CD8-positive, alpha-beta memory T cell (primary cell): ENCODE measurements around the gene DALRD3. TPM values are rescaled to one million over a fixed set of nuclear protein-coding genes. Genes with fewer than 3 reads are reported as not detected.

ENCODE experiments used
- CTCF ChIA-PET: fragments of 350-600 bp; sonication (Branson Sonifier 250); formaldehyde crosslinking; loops from one replicate; lab custom pipeline; 2021; ENCODE audit warnings: antibody characterized with exemption; lab: Charles Lee
- POLR2A ChIA-PET: fragments of 350-600 bp; sonication (Branson Sonifier 250); formaldehyde crosslinking; loops from one replicate; lab custom pipeline; 2021; ENCODE audit warnings: antibody characterized with exemption; lab: Charles Lee
- DNase-seq, 5 donors: peaks; one replicate each; pipeline versions ENCODE4 v3.0.0 to v3.0.0-alpha.2; 2020 to 2022; ENCODE audit warnings: mixed read lengths in 1 of 5
- H3K27ac ChIP-seq: one replicate; pipeline ENCODE4 v1.7.0; 2013; ENCODE audit warnings: low read depth, mild to moderate bottlenecking, low read length, moderate library complexity
- H3K27me3 ChIP-seq: 2 replicates; pipeline ENCODE4 v1.7.0; 2013; ENCODE audit warnings: low read length, mild to moderate bottlenecking; ENCODE audit not compliant: insufficient read depth, poor library complexity, severe bottlenecking
- H3K36me3 ChIP-seq: 2 replicates; pipeline ENCODE4 v1.7.0; 2013; ENCODE audit warnings: mild to moderate bottlenecking, low read length, moderate library complexity; ENCODE audit not compliant: insufficient read depth
- H3K4me1 ChIP-seq: 2 replicates; pipeline ENCODE4 v1.7.0; 2013; ENCODE audit warnings: mild to moderate bottlenecking, low read length, moderate library complexity; ENCODE audit not compliant: insufficient read depth
- H3K4me3 ChIP-seq: 2 replicates; pipeline ENCODE4 v1.7.0; 2013; ENCODE audit warnings: mild to moderate bottlenecking, low read length
- H3K9me3 ChIP-seq: 2 replicates; pipeline ENCODE4 v1.7.0; 2013; ENCODE audit warnings: mild to moderate bottlenecking, low read length
- H3K27ac Mint-ChIP-seq, 8 donors: one replicate each; pipeline ENCODE4 v1.8.0; 2020 to 2021; ENCODE audit warnings: mixed read lengths in 8 of 8, mild to moderate bottlenecking in 6 of 8, inconsistent platforms in 3 of 8, moderate library complexity in 3 of 8
- H3K27me3 Mint-ChIP-seq, 2 donors: one replicate each; pipeline ENCODE4 v1.8.0; 2020 to 2021; ENCODE audit warnings: mixed read lengths in 2 of 2, mild to moderate bottlenecking in 1 of 2, moderate library complexity in 1 of 2
- H3K36me3 Mint-ChIP-seq, 3 donors: one replicate each; pipeline ENCODE4 v1.8.0; 2020 to 2021; ENCODE audit warnings: mixed read lengths in 3 of 3, inconsistent platforms in 1 of 3, mild to moderate bottlenecking in 1 of 3
- H3K4me1 Mint-ChIP-seq, 3 donors: one replicate each; pipeline ENCODE4 v1.8.0; 2020 to 2021; ENCODE audit warnings: mixed read lengths in 3 of 3, inconsistent platforms in 1 of 3, mild to moderate bottlenecking in 1 of 3
- H3K4me3 Mint-ChIP-seq, 7 donors: one replicate each; pipeline ENCODE4 v1.8.0; 2020 to 2021; ENCODE audit warnings: mixed read lengths in 7 of 7, mild to moderate bottlenecking in 6 of 7, moderate library complexity in 4 of 7, inconsistent platforms in 2 of 7
- H3K9me3 Mint-ChIP-seq, 5 donors: one replicate each; pipeline ENCODE4 v1.8.0; 2020 to 2022; ENCODE audit warnings: mixed read lengths in 5 of 5, mild to moderate bottlenecking in 3 of 5, moderate library complexity in 2 of 5, inconsistent platforms in 1 of 5
- polyA plus RNA-seq: library from polyadenylated mRNA; unstranded; fragments of 300-500 nt; fragmentation: Illumina TruSeq; gene quantifications from one replicate; pipeline ENCODE4 v1.2.3, GENCODE V29; 2021
- total RNA-seq, 2 experiments: library from RNA; stranded (reverse); gene quantifications; one replicate each; pipeline ENCODE4 v1.2.3, GENCODE V29; 2021

DALRD3 gene
- total and polyA plus RNA-seq, 3 experiments from 2014 or later = 24.4 to 31.7 (median 27.9) TPM

GRCh38 chr3:49004352-49005302 is 13.8 kb downstream of the DALRD3 start:
- Mint-ChIP-seq H3K4me3 (peak overlapping the region in 3 of 7 donors; percentile 11 to 32 (median 30)), H3K27me3 (peaks cover 0 to 3% of the 10 kb centered on the region in 2 donors), H3K4me1 (peaks cover 25 to 32% (median 31%) of the 10 kb centered on the region in 3 donors), H3K36me3 (peaks cover 0 to 16% (median 1%) of the 10 kb centered on the region in 3 donors), H3K9me3 (no peaks in the 10 kb centered on the region), H3K27ac (no peak overlapping the region)
- Histone ChIP-seq H3K9me3 (no peaks in the 10 kb centered on the region), H3K4me1 (peaks cover 14% of the 10 kb centered on the region), H3K27me3 (no peaks in the 10 kb centered on the region), H3K27ac (no peak overlapping the region), H3K36me3 (no peaks in the 10 kb centered on the region), H3K4me3 (no peak overlapping the region)
- ChIA-PET POLR2A (interaction anchor here (1.2 to 4.7 kb wide), 2 partner anchors 15 to 17 kb away, joined by 4 to 79 read pairs; partner anchors contain the start of gene NDUFAF3), CTCF (interaction anchor here (1.0 to 10.1 kb wide), 3 partner anchors 16 to 19 kb away, joined by 4 to 121 read pairs (median 109); partner anchors contain the start of genes NDUFAF3 and P4HTM)
- no peak for DNase-seq

GRCh38 chr3:49001155-49001554 is 17.2 kb downstream of the DALRD3 start:
- peaks cover under 1 to 5% (median under 1%) of the 10 kb centered on the region in 3 donors for H3K4me1 Mint-ChIP-seq
- H3K27ac Mint-ChIP-seq = peak overlapping the region in 3 of 8 donors; percentile 63 to 94 (median 64)
- CTCF ChIA-PET = interaction anchor here (1.0 to 1.8 kb wide), 2 partner anchors 13 kb away, joined by 4 to 6 read pairs; no protein-coding TSS in a partner anchor

GRCh38 chr3:48999085-48999858 is 19.1 kb downstream of the DALRD3 start:
- H3K4me3 Mint-ChIP-seq = no peak overlapping the region
- H3K9me3 ChIP-seq = no peaks in the 10 kb centered on the region
- H3K4me1 ChIP-seq = no peaks in the 10 kb centered on the region
- H3K4me3 ChIP-seq = no peak overlapping the region
- POLR2A ChIA-PET = no interaction called here
- CTCF ChIA-PET = interaction anchor here (1.0 to 2.7 kb wide), 3 partner anchors 11 to 23 kb away, joined by 3 to 10 read pairs (median 4); partner anchors contain the start of gene NDUFAF3
- peaks cover 8 to 10% (median 9%) of the 10 kb centered on the region in 3 donors for H3K4me1 Mint-ChIP-seq
- peak overlapping the region in 5 of 8 donors; percentile 30 to 60 (median 47) for H3K27ac Mint-ChIP-seq
- no peaks in the 10 kb centered on the region for H3K36me3 ChIP-seq
- H3K9me3 Mint-ChIP-seq = no peaks in the 10 kb centered on the region
- H3K27me3 Mint-ChIP-seq = no peaks in the 10 kb centered on the region
- H3K27ac ChIP-seq = no peak overlapping the region
- H3K27me3 ChIP-seq = no peaks in the 10 kb centered on the region
- H3K36me3 Mint-ChIP-seq = peaks cover 0 to 20% (median 3%) of the 10 kb centered on the region in 3 donors
- DNase-seq = no peak

More at GRCh38 chr3:49001155-49001554, 17.2 kb downstream of the DALRD3 start:
- no peaks in the 10 kb centered on the region for H3K9me3 ChIP-seq
- H3K27ac ChIP-seq = no peak overlapping the region
- no peak for DNase-seq
- peaks cover under 1% of the 10 kb centered on the region for H3K4me1 ChIP-seq
- Mint-ChIP-seq H3K9me3 (no peaks in the 10 kb centered on the region), H3K4me3 (peak overlapping the region in 1 of 7 donors; percentile 50), H3K27me3 (no peaks in the 10 kb centered on the region), H3K36me3 (peaks cover 0 to 7% (median 1%) of the 10 kb centered on the region in 3 donors)
- POLR2A ChIA-PET = no interaction called here
- H3K4me3 ChIP-seq = no peak overlapping the region
- H3K36me3 ChIP-seq = no peaks in the 10 kb centered on the region
- H3K27me3 ChIP-seq = no peaks in the 10 kb centered on the region

GRCh38 chr3:48997714-48998637 is 20.4 kb downstream of the DALRD3 start:
- Mint-ChIP-seq H3K4me3 (no peak overlapping the region), H3K36me3 (peaks cover 0 to 27% (median 3%) of the 10 kb centered on the region in 3 donors), H3K4me1 (peaks cover 14 to 22% (median 20%) of the 10 kb centered on the region in 3 donors), H3K9me3 (no peaks in the 10 kb centered on the region), H3K27ac (peak overlapping the region in 4 of 8 donors; percentile 7 to 71 (median 62)), H3K27me3 (no peaks in the 10 kb centered on the region)
- Histone ChIP-seq H3K9me3 (no peaks in the 10 kb centered on the region), H3K36me3 (no peaks in the 10 kb centered on the region), H3K27me3 (no peaks in the 10 kb centered on the region), H3K4me1 (no peaks in the 10 kb centered on the region), H3K27ac (no peak overlapping the region), H3K4me3 (no peak overlapping the region)
- POLR2A ChIA-PET = interaction anchor here (2.3 kb wide), 1 partner anchor 10 kb away, joined by 7 read pairs; the partner anchor contains the start of gene WDR6
- CTCF ChIA-PET = interaction anchor here (1.0 to 2.7 kb wide), 3 partner anchors 9 to 13 kb away, joined by 3 to 10 read pairs (median 6); partner anchors contain the start of gene WDR6
- DNase-seq = no peak

- peak overlapping the region in 3 of 8 donors; percentile 7 to 71 (median 55) for H3K27ac Mint-ChIP-seq
- H3K27me3 Mint-ChIP-seq = no peaks in the 10 kb centered on the region
- no peak overlapping the region for H3K4me3 Mint-ChIP-seq
- no peak for DNase-seq
- Histone ChIP-seq H3K4me1 (peaks cover 1% of the 10 kb centered on the region), H3K27ac (no peak overlapping the region), H3K9me3 (no peaks in the 10 kb centered on the region), H3K4me3 (no peak overlapping the region), H3K36me3 (no peaks in the 10 kb centered on the region), H3K27me3 (no peaks in the 10 kb centered on the region)
- peaks cover 0 to 27% (median 2%) of the 10 kb centered on the region in 3 donors for H3K36me3 Mint-ChIP-seq
- peaks cover 14 to 23% (median 21%) of the 10 kb centered on the region in 3 donors for H3K4me1 Mint-ChIP-seq
- H3K9me3 Mint-ChIP-seq = no peaks in the 10 kb centered on the region
- POLR2A ChIA-PET = interaction anchor here (2.3 kb wide), 1 partner anchor 10 kb away, joined by 7 read pairs; the partner anchor contains the start of gene WDR6
- CTCF ChIA-PET = no interaction called here
Observed at GRCh38 chr3:48997102-48997635, 21.2 kb downstream of the DALRD3 start.

GRCh38 chr3:48996640-48997039 is 21.7 kb downstream of the DALRD3 start:
- no peak for DNase-seq
- Mint-ChIP-seq H3K4me1 (peaks cover 19 to 29% (median 27%) of the 10 kb centered on the region in 3 donors), H3K27ac (no peak overlapping the region), H3K4me3 (no peak overlapping the region), H3K9me3 (no peaks in the 10 kb centered on the region), H3K36me3 (peaks cover 0 to 29% (median 2%) of the 10 kb centered on the region in 3 donors), H3K27me3 (no peaks in the 10 kb centered on the region)
- H3K36me3 ChIP-seq = no peaks in the 10 kb centered on the region
- H3K27ac ChIP-seq = no peak overlapping the region
- H3K4me3 ChIP-seq = no peak overlapping the region
- no peaks in the 10 kb centered on the region for H3K9me3 ChIP-seq
- CTCF ChIA-PET = interaction anchor here (0.9 to 2.7 kb wide), 2 partner anchors 9 to 10 kb away, joined by 3 to 9 read pairs; partner anchors contain the start of gene WDR6
- H3K27me3 ChIP-seq = no peaks in the 10 kb centered on the region
- H3K4me1 ChIP-seq = peaks cover 6% of the 10 kb centered on the region
- POLR2A ChIA-PET = interaction anchor here (0.9 to 2.3 kb wide), 2 partner anchors 11 to 25 kb away, joined by 4 to 7 read pairs; partner anchors contain the start of genes NDUFAF3 and WDR6
